ENCODE measurements around the gene AQP5.

GRCh38 chr12:49972641-49973360, 11.1 kb downstream of the AQP5 start, which contains the start of gene AQP6:
- TF ChIP-seq, protein P1, sequence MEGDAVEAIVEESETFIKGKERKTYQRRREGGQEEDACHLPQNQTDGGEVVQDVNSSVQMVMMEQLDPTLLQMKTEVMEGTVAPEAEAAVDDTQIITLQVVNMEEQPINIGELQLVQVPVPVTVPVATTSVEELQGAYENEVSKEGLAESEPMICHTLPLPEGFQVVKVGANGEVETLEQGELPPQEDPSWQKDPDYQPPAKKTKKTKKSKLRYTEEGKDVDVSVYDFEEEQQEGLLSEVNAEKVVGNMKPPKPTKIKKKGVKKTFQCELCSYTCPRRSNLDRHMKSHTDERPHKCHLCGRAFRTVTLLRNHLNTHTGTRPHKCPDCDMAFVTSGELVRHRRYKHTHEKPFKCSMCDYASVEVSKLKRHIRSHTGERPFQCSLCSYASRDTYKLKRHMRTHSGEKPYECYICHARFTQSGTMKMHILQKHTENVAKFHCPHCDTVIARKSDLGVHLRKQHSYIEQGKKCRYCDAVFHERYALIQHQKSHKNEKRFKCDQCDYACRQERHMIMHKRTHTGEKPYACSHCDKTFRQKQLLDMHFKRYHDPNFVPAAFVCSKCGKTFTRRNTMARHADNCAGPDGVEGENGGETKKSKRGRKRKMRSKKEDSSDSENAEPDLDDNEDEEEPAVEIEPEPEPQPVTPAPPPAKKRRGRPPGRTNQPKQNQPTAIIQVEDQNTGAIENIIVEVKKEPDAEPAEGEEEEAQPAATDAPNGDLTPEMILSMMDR (conservative IDR thresholded peaks at IDR 0.05), result no peak
- TF ChIP-seq ZFX (IDR thresholded peaks at IDR 0.05), result no peak

All from C4-2B (cell line).